ENCODE results near the gene ADGRB3. TPM values are rescaled to one million over a fixed set of nuclear protein-coding genes. Genes with fewer than 3 reads are reported as not detected.

The ADGRB3 gene
- total RNA-seq, 4 donors from 2014 or later, result 5.3 to 15.6 (median 7.6) TPM

DNA sequence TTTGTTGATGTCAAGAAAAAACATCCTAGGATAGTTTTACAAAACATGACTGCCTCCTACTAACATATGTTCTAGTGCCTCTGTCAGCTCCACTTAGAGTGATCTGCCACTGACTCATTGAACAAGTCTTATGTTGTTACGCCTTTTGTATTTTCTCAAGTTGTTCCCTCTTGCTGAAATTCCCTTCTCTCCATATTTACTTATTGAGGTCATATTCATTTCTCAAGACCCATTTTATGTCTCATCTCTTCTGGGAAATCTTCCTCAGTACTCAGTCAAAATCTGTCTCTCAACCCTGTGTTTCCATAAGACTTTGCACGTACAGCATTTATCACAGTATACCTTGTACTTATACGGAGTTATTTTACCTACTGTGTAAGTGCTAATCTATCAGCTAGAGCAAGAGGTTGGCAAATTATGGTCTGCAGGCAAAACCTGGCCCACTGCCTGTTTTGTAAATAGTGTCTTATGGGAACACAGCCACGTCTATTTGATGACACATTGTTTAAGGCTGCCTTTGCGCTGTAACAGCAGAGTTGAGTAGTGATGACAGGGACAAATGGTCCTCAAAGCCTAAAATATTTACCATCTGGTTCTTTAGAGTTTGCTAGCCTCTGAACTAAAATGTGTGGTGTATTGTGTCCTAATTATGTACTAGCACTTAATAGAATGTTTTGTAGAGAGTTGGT, 83.4 kb downstream of the ADGRB3 start:
- Histone ChIP-seq H3K9me3 (no peaks in the 10 kb centered on the region), H3K4me1 (no peaks in the 10 kb centered on the region), H3K27ac (no peak overlapping the region), H3K27me3 (no peaks in the 10 kb centered on the region), H3K36me3 (no peaks in the 10 kb centered on the region), H3K4me3 (no peak overlapping the region)
- intact Hi-C loops (cut with DNase I; ENCODE audit: low total_unique reads), result no loop called here
- TF ChIP-seq POLR2A (IDR thresholded peaks at IDR 0.05), result no peak
- TF ChIP-seq, protein P1, sequence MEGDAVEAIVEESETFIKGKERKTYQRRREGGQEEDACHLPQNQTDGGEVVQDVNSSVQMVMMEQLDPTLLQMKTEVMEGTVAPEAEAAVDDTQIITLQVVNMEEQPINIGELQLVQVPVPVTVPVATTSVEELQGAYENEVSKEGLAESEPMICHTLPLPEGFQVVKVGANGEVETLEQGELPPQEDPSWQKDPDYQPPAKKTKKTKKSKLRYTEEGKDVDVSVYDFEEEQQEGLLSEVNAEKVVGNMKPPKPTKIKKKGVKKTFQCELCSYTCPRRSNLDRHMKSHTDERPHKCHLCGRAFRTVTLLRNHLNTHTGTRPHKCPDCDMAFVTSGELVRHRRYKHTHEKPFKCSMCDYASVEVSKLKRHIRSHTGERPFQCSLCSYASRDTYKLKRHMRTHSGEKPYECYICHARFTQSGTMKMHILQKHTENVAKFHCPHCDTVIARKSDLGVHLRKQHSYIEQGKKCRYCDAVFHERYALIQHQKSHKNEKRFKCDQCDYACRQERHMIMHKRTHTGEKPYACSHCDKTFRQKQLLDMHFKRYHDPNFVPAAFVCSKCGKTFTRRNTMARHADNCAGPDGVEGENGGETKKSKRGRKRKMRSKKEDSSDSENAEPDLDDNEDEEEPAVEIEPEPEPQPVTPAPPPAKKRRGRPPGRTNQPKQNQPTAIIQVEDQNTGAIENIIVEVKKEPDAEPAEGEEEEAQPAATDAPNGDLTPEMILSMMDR (IDR thresholded peaks at IDR 0.05), result no peak
- no peak for DNase-seq

DNA sequence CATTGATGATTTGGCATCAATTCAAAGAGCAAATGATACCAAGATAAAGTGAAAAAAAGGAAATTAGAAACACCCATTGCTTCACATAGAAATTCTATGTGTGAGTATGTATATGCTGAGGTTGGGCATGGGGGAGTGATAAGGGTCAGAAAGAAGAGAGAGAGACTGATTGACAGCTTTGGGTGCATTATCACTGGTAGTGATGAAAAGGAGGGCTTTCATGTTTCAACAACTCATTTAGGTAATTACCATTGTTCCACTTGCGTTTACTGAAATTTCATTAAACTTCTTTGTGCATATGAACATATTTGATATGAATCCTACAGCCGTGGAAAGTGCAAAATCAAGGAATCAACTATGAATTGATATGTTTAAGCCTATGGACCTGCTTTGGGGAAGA, 84.7 kb downstream of the ADGRB3 start:
- H3K4me3 ChIP-seq, result no peak overlapping the region
- no peaks in the 10 kb centered on the region for H3K9me3 ChIP-seq
- TF ChIP-seq POLR2A (IDR thresholded peaks at IDR 0.05), result no peak
- TF ChIP-seq, protein P1 (IDR thresholded peaks at IDR 0.05), result no peak
- no peaks in the 10 kb centered on the region for H3K4me1 ChIP-seq
- no peaks in the 10 kb centered on the region for H3K27me3 ChIP-seq
- no peak for DNase-seq
- intact Hi-C loops (cut with DNase I; ENCODE audit: low total_unique reads), result no loop called here
- H3K36me3 ChIP-seq, result no peaks in the 10 kb centered on the region
- no peak overlapping the region for H3K27ac ChIP-seq

DNA sequence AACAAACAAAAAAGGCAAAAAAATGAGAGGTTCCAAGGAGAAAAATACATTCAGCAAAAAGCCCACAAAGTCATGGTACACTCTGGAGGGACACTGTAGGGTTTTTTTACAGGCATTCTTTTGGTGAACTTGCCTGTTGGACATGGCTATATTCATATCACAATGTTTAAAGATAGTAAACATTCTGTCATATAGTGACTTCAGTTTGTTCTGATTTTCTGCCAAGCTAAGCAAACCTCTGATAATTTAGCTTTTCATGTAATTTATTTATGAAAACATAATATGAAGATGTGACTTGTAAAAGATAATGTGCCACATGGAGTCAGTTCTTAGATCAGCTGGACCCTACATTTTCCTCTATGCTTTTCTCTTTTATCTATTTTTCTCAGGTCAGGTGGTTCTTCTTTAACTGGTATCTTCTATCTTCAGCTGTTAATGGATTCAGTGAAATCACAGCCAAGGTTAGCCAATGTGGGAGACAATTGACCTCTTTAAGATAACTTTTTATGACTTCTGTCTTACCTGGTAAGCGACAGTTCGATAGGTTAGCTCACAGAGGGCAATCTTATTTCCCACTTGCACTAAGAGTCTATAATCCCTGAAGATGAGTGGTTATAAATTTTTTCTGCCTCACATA, 87.9 kb downstream of the ADGRB3 start:
- Histone ChIP-seq H3K4me1 (no peaks in the 10 kb centered on the region), H3K27ac (no peak overlapping the region), H3K36me3 (no peaks in the 10 kb centered on the region), H3K9me3 (no peaks in the 10 kb centered on the region), H3K27me3 (no peaks in the 10 kb centered on the region), H3K4me3 (no peak overlapping the region)
- TF ChIP-seq, protein P1 (IDR thresholded peaks at IDR 0.05), result no peak
- TF ChIP-seq POLR2A (IDR thresholded peaks at IDR 0.05), result no peak
- no peak for DNase-seq
- intact Hi-C loops (cut with DNase I; ENCODE audit: low total_unique reads), result no loop called here

DNA sequence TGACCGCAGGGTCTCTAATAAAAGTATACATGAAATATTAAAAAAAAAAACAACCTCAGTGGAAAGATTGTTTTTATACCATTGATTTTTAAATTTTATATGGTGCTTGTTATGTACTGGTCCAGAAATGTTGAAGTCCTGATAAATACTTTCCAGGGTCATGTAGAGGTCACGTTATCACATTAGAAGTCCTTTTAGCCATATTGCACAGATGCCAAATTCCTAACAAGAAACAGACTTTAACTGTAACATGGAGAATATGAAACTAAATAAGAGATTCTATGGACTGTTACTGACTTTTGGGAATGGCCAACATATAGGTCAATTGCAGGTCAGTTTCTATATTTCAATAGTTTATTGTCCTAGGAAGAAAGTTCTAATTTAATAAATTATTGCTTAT, 89.0 kb downstream of the ADGRB3 start:
- Histone ChIP-seq H3K27ac (no peak overlapping the region), H3K27me3 (no peaks in the 10 kb centered on the region), H3K36me3 (no peaks in the 10 kb centered on the region), H3K4me3 (no peak overlapping the region), H3K9me3 (no peaks in the 10 kb centered on the region), H3K4me1 (no peaks in the 10 kb centered on the region)
- intact Hi-C loops (cut with DNase I; ENCODE audit: low total_unique reads), result no loop called here
- DNase-seq, result no peak
- no peak for TF ChIP-seq POLR2A (IDR thresholded peaks at IDR 0.05)
- TF ChIP-seq, protein P1 (IDR thresholded peaks at IDR 0.05), result no peak

DNA sequence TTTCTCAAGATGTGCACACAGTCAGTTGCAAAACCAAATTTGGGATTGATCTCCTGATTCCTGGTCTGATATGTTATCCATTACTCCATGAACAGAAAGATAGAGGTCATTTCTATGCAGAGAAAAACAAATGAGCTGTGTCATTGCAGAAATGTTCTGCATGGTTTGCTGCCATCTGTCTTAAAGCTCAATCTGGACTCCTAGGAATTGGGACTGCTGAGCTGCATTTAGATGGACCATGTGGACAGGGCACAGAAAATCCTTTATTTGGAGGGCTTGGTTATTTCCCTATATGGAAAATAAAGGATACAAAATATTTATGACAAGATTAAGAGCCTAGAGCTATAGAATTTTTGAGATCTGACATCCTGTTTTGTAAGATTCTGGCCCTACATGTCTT, 91.3 kb downstream of the ADGRB3 start:
- TF ChIP-seq, protein P1 (IDR thresholded peaks at IDR 0.05), result no peak
- no peak for TF ChIP-seq POLR2A (IDR thresholded peaks at IDR 0.05)
- Histone ChIP-seq H3K4me1 (no peaks in the 10 kb centered on the region), H3K4me3 (no peak overlapping the region), H3K27ac (no peak overlapping the region), H3K36me3 (no peaks in the 10 kb centered on the region), H3K27me3 (no peaks in the 10 kb centered on the region), H3K9me3 (no peaks in the 10 kb centered on the region)
- intact Hi-C loops (cut with DNase I; ENCODE audit: low total_unique reads), result no loop called here
- DNase-seq, result no peak
